Measurements from ENCODE around the gene SLC18A2.
"Not testable (repeated sequence)": the region's sequence is repeated elsewhere in the genome, so short reads cannot be mapped to it uniquely, and the experiment has no call there.

The SLC18A2 gene

DNA sequence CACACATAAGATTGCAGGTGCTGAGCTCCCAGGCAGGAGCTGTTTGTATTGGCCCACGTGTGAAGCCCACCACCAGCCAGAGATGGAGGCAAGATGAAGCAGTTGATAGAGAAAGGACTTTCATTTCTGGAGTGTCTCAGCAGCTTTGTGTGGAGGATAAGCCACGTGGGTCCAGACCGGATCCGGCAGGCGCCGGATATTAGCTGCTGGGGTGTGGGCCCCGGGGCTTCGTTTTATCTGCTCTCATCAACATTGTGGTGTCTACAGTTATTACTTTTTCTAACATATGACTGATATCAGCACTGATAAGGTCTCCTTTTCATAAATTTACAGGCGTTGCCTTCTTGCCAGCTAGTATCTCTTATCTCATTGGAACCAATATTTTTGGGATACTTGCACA is 25.5 kb downstream of the SLC18A2 start:
- no peak for DNase-seq

- no peak for DNase-seq
Observed at GRCh38 chr10:117266812-117267211, 25.9 kb downstream of the SLC18A2 start.

DNA sequence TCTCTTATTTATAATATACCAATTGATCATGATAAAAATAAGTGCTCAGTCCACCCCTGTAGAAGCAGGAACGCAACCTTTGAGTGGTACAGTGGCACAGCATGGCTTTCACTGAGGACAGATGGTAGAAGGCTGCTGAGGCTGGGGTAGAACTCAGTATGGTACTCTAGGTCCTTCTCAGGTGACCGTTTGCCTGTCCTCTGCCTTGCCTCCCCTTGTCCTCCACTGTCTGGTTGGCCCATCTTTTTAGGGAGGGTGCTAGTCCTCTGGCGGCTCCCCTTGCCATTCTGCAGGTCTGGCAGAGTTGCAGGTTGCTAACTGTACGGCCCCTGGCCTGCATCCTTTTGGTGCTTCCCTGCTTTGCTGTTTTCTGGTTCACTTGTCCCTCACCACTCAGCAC is 27.3 kb downstream of the SLC18A2 start:
- no peak for DNase-seq

DNA sequence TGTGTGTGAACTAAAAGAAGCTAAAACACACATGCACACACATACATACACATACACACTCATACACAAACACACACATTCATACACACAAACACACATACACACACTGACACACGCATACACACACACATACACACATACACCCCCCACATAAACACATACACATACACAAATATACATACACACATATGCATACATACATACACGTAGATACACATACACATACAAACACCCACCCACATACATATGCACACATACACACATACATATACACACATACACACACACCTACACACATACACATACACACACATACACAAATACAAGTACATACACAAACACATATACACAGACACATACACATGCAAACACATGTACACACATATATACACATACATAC is 28.0 kb downstream of the SLC18A2 start:
- no peak for DNase-seq

DNA sequence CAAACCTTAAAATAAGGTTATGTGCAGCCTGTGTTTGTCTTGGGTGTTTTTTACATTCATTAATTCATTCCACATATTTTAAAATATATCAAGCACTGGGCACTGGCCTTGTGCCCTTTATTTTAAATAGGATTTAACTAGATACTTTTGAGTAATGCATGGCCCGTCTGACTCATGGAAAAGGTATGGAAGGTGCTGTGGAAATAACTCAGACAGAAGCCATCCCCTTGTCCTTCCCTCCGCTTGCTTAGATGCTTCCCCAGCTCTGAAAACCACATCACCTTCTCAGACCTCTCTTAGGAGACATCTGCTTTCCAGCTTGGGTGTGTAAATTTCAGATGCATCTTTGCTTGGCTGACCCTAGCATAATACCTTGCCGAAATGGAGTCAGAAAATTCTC is 30.5 kb downstream of the SLC18A2 start:
- no peak for DNase-seq

DNA sequence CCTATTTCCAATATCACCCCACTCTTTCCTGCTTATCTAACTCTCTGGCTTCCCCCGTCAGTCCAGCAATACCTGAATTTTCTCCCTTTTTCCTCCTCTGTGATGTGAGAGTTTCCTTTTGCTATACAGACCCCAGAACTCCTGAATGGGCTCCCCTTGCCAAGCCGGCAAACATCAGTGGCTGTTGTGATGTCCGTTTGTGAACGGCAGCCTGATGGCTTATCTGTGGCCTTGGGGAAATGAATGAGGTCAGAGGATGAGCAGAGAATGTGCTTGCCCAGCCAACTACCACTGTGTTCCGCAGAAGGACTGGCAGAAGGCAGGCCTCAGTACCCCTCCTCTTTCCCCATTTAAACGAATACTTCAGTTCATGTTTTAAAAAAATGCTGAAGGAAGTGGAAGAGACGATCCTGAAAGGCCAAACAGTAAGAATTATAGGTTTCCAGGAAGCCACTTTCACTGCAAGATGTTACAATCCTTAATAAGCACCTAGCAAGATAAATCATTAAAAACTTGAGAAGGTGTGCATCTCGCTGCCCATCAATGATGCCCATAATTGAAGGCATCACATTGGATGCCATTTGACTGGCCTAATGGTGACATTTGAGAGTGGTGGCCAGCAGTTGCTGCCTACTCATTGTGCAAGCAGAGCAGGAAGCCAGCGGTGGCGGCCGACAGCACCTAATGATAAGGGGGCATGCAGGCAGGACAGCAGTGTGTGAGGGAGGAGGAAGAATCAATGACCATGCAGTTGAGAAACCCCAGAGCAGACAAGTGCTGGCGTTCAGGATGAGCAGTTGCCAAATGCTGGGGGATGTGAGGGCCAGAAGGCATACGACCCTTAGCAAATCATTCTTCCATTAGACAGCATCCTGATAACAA is 31.5 kb downstream of the SLC18A2 start:
- no peak for DNase-seq

DNA sequence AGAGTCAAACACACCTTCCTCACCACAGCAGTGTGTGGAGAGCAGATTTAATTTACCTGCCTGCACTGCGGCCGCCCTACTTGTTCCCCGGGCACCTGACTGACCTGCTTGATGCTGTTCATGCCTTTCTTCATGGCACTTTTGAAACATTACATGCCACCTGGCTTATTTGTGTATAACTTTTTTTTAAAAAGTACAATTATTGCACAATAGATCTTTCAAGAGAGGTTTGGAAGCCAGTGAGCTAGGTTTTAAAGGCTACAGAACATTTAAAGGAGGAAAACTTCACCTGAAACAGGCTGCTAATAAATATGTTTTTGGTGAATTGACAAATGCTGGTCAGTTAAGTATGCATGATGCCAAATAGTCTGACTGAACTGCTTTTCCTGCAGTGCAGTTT is 33.1 kb downstream of the SLC18A2 start:
- no peak for DNase-seq

DNA sequence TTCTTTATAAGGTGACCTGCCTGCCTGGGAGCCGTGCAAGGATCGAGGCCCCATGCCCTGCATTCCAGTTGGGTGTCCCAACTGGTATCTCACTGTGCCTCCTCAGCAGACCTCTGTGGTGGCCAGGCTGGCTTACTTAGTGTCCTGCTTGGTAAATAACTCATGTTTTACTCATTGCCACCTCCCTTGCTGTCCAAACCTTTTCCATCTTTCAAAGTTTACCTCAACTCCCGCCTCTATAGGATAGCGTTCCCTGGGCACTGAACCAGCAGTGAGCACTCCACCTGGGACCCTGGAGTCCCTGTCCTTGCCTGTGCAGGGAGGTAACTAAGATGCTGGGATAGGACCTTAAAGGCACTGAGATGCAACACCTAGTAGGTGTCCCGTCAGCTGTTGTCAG is 33.6 kb downstream of the SLC18A2 start:
- DNase-seq, result no peak

- no peak for DNase-seq
Observed at GRCh38 chr10:117275121-117275520, 34.2 kb downstream of the SLC18A2 start.

GRCh38 chr10:117277675-117278074 is 36.8 kb downstream of the SLC18A2 start:
- DNase-seq, result no peak

DNA sequence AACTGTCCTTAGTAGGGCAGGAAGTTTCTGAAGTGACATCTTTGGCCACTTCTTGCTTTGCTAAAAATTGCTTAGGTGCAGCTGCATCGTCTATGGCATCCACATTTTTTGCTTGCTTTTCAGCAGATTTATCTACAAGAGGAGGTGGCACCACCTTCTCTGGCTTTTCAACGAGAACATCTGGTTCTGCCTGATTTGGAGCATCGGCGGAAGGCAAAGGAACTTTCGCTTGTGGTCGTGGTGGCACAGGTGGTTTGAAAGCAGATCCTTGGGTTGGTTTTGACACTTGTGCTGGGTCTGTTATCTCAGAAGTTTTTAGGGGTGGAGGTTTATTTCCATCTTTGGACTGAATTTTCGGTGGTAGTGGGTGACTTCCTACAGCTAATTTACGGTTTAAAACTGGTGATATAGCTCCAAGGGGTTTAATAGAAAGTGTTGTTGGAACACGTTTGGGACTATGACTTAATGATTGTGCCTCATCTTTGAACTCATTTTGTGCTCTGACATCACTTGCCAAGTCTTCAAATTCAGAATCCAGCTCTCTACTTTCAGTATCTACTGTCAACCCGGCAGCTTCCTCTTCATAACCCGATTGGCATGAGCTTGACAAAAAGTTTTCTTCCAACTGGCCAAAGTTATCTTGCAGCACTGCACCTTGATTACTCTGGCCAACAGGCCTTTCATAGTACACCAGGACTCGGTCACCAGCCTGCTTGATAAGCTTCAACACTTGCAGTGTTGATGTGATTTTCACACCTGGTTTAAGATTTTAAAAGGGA is 44.0 kb downstream of the SLC18A2 start:
- no peak for DNase-seq

- not testable (repeated sequence) for DNase-seq
Observed at GRCh38 chr10:117290872-117291271, 50.0 kb downstream of the SLC18A2 start.

DNA sequence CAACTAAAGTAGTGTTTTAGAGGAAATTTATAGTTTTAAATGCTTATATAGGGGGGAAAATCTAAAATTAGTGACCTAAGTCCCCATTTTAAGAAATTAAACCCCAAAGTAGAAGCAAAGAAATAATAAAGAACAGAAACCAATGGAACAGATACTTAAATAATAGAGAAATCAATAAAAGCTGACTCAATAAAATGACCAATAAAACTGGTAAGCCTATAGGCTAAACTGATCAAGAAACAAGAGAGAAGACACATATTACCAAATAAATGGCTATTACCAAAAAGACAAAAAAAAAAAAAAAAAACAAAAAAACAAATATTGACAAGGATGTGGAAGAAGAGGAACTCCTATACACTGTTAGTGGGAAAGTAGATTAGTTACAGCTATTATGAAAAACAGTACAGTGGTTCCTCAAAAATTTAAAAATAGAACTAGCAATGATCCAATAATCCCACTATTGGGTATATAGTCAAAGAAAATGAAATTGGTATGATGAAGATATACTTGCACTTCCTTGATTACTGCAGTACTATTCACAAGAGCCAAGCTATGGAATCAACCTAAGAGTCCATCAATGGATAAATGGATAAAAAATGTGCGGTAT is 53.2 kb downstream of the SLC18A2 start:
- no peak for DNase-seq

DNA sequence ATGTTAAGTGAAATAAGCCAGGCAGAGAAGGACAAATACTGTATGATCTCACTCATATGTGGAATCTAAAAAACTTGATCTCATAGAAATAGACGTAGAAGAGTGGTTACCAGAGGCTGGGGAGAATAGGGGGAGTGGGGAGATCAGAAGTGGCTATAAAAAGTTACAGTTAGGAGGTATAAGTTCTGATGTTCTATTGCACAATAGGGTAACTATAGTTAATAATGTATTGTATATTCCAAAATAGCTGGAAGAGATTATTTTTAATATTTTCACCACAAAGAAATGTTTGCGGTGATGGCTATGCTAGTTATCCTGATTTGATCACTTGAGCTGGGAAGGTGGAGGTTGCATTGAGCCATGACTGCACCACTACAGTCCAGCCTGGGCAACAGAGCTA is 53.8 kb downstream of the SLC18A2 start:
- DNase-seq, result no peak

DNA sequence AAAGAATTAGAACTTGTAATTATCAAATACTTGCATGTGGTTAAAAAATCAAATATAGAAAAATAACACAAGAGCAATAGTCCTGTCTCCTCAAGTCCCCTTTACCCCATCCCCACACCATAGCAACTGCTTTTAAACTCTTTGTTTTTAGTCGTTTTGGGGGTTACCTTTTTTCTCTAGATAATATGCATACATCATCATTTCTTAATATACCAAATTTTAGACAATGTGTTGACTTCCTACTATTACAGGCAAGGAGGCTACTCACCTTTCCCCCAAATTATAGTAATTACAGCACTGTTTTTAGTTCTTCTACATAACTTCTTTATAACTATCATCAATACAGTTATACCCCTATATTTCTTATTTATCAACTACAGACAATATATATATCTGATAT is 57.3 kb downstream of the SLC18A2 start:
- no peak for DNase-seq

DNA sequence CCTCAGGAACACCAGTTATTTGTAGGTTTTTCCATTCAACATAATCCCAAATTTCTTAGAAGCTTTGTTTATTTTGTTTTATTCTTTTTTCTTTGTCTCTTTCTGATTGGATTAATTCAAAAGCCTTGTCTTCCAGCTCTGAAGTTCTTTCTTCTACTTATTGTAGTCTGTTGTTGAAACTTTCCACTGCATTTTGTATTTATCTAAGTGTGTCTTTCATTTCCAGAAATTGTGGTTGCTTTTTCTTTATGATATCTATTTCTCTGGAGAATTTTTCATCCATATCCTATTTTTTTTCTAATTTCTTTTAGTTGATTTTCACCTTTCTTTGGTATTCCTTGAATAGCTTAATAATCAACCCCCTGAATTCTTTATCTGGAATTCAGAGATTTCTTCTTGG is 58.5 kb downstream of the SLC18A2 start:
- no peak for DNase-seq

- DNase-seq, result no peak
Observed at GRCh38 chr10:117300671-117301070, 59.8 kb downstream of the SLC18A2 start.

- DNase-seq, result not testable (repeated sequence)
Observed at GRCh38 chr10:117303451-117303850, 62.5 kb downstream of the SLC18A2 start.

GRCh38 chr10:117306674-117307073 is 65.8 kb downstream of the SLC18A2 start:
- no peak for DNase-seq

DNA sequence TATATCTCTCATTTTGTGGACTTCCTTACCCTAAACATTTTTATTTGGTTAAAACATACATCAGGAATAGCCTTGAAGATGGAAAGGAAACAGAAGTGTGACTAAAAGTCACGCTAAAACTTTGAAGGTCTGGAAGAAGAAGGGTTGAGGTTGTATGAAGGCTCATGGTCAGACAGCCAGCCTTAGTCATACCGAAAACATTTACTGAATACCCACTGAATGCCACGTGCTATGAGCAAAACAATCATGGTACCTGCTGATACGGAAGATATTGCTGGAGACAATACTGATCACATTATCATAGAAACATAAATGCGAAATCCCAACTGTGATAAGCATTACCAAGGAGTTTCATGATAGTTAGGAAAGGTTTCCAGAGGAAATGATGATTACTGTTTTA is 70.3 kb downstream of the SLC18A2 start:
- DNase-seq, result no peak

- no peak for DNase-seq
Observed at GRCh38 chr10:117312430-117312829, 71.5 kb downstream of the SLC18A2 start.

GRCh38 chr10:117313641-117314040 is 72.7 kb downstream of the SLC18A2 start:
- no peak for DNase-seq

- DNase-seq, result no peak
Observed at GRCh38 chr10:117316701-117317100, 75.8 kb downstream of the SLC18A2 start.

DNA sequence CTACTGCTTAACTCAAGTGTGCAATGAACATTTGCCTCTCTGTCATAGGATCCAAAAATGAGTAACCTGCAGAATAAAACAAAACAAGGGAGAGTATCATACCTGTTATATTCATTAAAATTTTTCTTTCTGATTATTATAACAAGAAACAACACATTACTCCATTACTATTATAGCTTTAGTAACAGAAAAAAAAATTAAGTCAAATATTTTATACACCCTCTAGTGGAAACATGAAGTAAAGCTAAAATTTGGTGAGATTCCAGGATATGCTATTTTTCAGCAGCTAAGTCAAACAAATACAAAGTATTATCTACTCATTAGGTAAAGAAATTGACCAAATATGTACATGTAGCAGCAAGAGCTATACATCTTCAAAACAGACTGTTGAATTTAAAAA is 78.0 kb downstream of the SLC18A2 start:
- no peak for DNase-seq
